ENCODE measurements around the gene LASP1NB.

The LASP1NB gene

DNA sequence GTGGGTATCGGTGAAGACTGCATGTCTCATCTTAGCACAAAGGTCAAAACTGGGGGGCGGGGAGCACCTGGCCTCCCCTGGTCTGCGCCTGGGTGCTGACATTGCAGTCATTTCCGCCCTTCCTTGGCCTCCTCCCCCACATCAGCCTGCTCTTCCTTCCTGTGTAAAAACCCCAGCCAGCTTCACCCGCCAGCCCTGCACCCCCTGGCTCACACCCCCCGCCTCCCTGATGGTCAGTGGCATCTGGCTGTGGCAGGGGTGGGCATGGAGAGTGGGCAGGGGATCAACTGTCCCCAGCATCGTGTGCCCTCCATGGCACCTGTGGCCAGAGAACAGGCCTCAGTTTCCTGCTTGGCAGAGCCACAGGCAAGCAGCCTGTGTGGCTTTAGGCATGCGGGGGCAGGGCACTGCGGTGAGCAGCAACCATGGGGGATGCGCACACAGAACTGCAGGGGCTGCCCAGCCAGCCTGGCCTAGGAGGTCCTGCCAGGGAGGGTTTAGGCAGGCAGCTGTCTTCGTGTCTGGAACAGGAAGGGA, 26.5 kb upstream of the LASP1NB start:
- H3K4me3 ChIP-seq (ENCODE audit: low read depth in 1 of 3, low read length in 3 of 3), result no peak overlapping the region
- peaks cover 20 to 53% (median 44%) of the 10 kb centered on the region in 4 donors for H3K4me1 ChIP-seq (ENCODE audit: control insufficient read depth in 4 of 4, insufficient read depth in 4 of 4, low read length in 3 of 4)
- 55% methylated on average over 11 of the region's 11 CpGs for WGBS
- no peak for DNase-seq (ENCODE audit: low spot score)
- no peaks in the 10 kb centered on the region for H3K27me3 ChIP-seq (ENCODE audit: control insufficient read depth in 4 of 4, insufficient read depth in 4 of 4, low read length in 3 of 4)
- H3K9ac ChIP-seq (ENCODE audit: low read depth in 1 of 2, low read length in 2 of 2), result no peak overlapping the region
- peak overlapping the region; percentile 44 to 55 for H3K27ac ChIP-seq (ENCODE audit: low read depth in 1 of 2, low read length in 2 of 2)
- H3K9me3 ChIP-seq (ENCODE audit: control insufficient read depth in 4 of 4, low read length in 3 of 4), result no peaks in the 10 kb centered on the region
- no peak for TF ChIP-seq FOXA2 (IDR thresholded peaks at IDR 0.05)
- TF ChIP-seq RAD21 (IDR thresholded peaks at IDR 0.05), result no peak
- TF ChIP-seq FOXA1 (IDR thresholded peaks at IDR 0.05), result no peak
- no peak for TF ChIP-seq YY1 (IDR thresholded peaks at IDR 0.05)
- TF ChIP-seq HNF4G (IDR thresholded peaks at IDR 0.05), result no peak
- TF ChIP-seq HNF4A (conservative IDR thresholded peaks at IDR 0.05), result no peak
- TF ChIP-seq NR2F2 (IDR thresholded peaks at IDR 0.05), result no peak
- TF ChIP-seq, protein P1, sequence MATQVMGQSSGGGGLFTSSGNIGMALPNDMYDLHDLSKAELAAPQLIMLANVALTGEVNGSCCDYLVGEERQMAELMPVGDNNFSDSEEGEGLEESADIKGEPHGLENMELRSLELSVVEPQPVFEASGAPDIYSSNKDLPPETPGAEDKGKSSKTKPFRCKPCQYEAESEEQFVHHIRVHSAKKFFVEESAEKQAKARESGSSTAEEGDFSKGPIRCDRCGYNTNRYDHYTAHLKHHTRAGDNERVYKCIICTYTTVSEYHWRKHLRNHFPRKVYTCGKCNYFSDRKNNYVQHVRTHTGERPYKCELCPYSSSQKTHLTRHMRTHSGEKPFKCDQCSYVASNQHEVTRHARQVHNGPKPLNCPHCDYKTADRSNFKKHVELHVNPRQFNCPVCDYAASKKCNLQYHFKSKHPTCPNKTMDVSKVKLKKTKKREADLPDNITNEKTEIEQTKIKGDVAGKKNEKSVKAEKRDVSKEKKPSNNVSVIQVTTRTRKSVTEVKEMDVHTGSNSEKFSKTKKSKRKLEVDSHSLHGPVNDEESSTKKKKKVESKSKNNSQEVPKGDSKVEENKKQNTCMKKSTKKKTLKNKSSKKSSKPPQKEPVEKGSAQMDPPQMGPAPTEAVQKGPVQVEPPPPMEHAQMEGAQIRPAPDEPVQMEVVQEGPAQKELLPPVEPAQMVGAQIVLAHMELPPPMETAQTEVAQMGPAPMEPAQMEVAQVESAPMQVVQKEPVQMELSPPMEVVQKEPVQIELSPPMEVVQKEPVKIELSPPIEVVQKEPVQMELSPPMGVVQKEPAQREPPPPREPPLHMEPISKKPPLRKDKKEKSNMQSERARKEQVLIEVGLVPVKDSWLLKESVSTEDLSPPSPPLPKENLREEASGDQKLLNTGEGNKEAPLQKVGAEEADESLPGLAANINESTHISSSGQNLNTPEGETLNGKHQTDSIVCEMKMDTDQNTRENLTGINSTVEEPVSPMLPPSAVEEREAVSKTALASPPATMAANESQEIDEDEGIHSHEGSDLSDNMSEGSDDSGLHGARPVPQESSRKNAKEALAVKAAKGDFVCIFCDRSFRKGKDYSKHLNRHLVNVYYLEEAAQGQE (IDR thresholded peaks at IDR 0.05), result no peak
- TF ChIP-seq, protein P2, sequence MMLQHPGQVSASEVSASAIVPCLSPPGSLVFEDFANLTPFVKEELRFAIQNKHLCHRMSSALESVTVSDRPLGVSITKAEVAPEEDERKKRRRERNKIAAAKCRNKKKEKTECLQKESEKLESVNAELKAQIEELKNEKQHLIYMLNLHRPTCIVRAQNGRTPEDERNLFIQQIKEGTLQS (IDR thresholded peaks at IDR 0.05), result no peak
- no peak for TF ChIP-seq TAF1 (conservative IDR thresholded peaks at IDR 0.05)
- no peak for TF ChIP-seq SP1 (IDR thresholded peaks at IDR 0.05)
- TF ChIP-seq EGR1 (IDR thresholded peaks at IDR 0.05; ENCODE audit: low read depth in 2 of 2), result no peak
- TF ChIP-seq, protein P3, sequence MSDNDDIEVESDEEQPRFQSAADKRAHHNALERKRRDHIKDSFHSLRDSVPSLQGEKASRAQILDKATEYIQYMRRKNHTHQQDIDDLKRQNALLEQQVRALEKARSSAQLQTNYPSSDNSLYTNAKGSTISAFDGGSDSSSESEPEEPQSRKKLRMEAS (IDR thresholded peaks at IDR 0.05), result no peak
- TF ChIP-seq, protein P4, sequence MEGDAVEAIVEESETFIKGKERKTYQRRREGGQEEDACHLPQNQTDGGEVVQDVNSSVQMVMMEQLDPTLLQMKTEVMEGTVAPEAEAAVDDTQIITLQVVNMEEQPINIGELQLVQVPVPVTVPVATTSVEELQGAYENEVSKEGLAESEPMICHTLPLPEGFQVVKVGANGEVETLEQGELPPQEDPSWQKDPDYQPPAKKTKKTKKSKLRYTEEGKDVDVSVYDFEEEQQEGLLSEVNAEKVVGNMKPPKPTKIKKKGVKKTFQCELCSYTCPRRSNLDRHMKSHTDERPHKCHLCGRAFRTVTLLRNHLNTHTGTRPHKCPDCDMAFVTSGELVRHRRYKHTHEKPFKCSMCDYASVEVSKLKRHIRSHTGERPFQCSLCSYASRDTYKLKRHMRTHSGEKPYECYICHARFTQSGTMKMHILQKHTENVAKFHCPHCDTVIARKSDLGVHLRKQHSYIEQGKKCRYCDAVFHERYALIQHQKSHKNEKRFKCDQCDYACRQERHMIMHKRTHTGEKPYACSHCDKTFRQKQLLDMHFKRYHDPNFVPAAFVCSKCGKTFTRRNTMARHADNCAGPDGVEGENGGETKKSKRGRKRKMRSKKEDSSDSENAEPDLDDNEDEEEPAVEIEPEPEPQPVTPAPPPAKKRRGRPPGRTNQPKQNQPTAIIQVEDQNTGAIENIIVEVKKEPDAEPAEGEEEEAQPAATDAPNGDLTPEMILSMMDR (IDR thresholded peaks at IDR 0.05; ENCODE audit: low read depth, low read length, missing input control), result no peak
- TF ChIP-seq RXRA (IDR thresholded peaks at IDR 0.05), result no peak
- no peak for TF ChIP-seq GABPA (IDR thresholded peaks at IDR 0.05 in 1 of 2, conservative IDR thresholded peaks at IDR 0.05 in 1 of 2)
- H3K36me3 ChIP-seq (ENCODE audit: control insufficient read depth in 4 of 4, insufficient read depth in 3 of 4, low read depth in 1 of 4, low read length in 3 of 4), result peaks cover 0 to 6% (median 4%) of the 10 kb centered on the region in 4 donors

DNA sequence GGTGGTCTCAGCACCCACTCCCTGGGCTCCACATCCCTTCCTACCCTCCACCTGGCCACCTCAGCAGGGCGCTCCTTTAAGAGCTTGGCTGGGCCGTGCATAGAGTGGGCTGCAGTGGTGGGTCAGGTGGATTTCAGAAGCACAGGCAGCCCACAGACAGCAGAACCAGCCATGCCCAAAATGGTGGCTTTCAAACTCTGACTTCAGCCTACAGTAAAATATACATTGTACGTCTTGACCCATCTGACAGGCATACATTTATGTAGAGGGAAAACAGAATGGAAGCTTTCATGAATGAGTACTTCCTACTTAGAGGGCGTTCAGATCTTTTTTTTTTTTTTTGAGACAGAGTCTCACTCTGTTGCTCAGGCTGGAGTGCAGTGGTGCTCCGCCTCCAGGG, 26.0 kb upstream of the LASP1NB start:
- H3K27me3 ChIP-seq (ENCODE audit: control insufficient read depth in 4 of 4, insufficient read depth in 4 of 4, low read length in 3 of 4), result no peaks in the 10 kb centered on the region
- H3K4me3 ChIP-seq (ENCODE audit: low read depth in 1 of 3, low read length in 3 of 3), result no peak overlapping the region
- no peak for TF ChIP-seq NR2F2 (IDR thresholded peaks at IDR 0.05)
- no peak for TF ChIP-seq HNF4G (IDR thresholded peaks at IDR 0.05)
- TF ChIP-seq FOXA1 (IDR thresholded peaks at IDR 0.05), result no peak
- no peak for TF ChIP-seq RAD21 (IDR thresholded peaks at IDR 0.05)
- TF ChIP-seq, protein P1 (IDR thresholded peaks at IDR 0.05), result no peak
- no peak for TF ChIP-seq TAF1 (conservative IDR thresholded peaks at IDR 0.05)
- no peak for TF ChIP-seq HNF4A (conservative IDR thresholded peaks at IDR 0.05)
- 83% methylated on average over 5 of the region's 5 CpGs for WGBS
- H3K4me1 ChIP-seq (ENCODE audit: control insufficient read depth in 4 of 4, insufficient read depth in 4 of 4, low read length in 3 of 4), result peaks cover 18 to 48% (median 39%) of the 10 kb centered on the region in 4 donors
- DNase-seq (ENCODE audit: low spot score), result no peak
- no peaks in the 10 kb centered on the region for H3K9me3 ChIP-seq (ENCODE audit: control insufficient read depth in 4 of 4, low read length in 3 of 4)
- H3K27ac ChIP-seq (ENCODE audit: low read depth in 1 of 2, low read length in 2 of 2), result peak overlapping the region; percentile 44 to 55
- no peak overlapping the region for H3K9ac ChIP-seq (ENCODE audit: low read depth in 1 of 2, low read length in 2 of 2)
- H3K36me3 ChIP-seq (ENCODE audit: control insufficient read depth in 4 of 4, insufficient read depth in 3 of 4, low read depth in 1 of 4, low read length in 3 of 4), result peaks cover 0 to 6% (median 4%) of the 10 kb centered on the region in 4 donors
